ENCODE measurements around the gene BRSK1. TPM values are rescaled to one million over a fixed set of nuclear protein-coding genes. Genes with fewer than 3 reads are reported as not detected.
"Not testable (repeated sequence)": the region's sequence is repeated elsewhere in the genome, so short reads cannot be mapped to it uniquely, and the experiment has no call there.

Gene BRSK1
- total and polyA plus RNA-seq, 10 donors = 0.70 to 2.9 (median 1.6) TPM

- no peaks in the 10 kb centered on the region for H3K9me3 ChIP-seq
- H3K27ac ChIP-seq = no peak overlapping the region
- WGBS, 5 donors = 37 to 57% (median 48%) methylated on average over 9 of the region's 9 CpGs
- intact Hi-C loops (cut with DNase I; ENCODE audit: low total_unique reads) = no loop called here
- H3K36me3 ChIP-seq = peaks cover 0 to 10% (median 0%) of the 10 kb centered on the region in 6 donors
- peaks cover 0 to 40% (median 0%) of the 10 kb centered on the region in 6 donors for H3K4me1 ChIP-seq
- peaks cover 0 to 24% (median 0%) of the 10 kb centered on the region in 7 donors for H3K27me3 ChIP-seq (replicated peaks in 1 of 7)
- TF ChIP-seq, protein P1, sequence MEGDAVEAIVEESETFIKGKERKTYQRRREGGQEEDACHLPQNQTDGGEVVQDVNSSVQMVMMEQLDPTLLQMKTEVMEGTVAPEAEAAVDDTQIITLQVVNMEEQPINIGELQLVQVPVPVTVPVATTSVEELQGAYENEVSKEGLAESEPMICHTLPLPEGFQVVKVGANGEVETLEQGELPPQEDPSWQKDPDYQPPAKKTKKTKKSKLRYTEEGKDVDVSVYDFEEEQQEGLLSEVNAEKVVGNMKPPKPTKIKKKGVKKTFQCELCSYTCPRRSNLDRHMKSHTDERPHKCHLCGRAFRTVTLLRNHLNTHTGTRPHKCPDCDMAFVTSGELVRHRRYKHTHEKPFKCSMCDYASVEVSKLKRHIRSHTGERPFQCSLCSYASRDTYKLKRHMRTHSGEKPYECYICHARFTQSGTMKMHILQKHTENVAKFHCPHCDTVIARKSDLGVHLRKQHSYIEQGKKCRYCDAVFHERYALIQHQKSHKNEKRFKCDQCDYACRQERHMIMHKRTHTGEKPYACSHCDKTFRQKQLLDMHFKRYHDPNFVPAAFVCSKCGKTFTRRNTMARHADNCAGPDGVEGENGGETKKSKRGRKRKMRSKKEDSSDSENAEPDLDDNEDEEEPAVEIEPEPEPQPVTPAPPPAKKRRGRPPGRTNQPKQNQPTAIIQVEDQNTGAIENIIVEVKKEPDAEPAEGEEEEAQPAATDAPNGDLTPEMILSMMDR (IDR thresholded peaks at IDR 0.05 in 8 of 11, conservative IDR thresholded peaks at IDR 0.05 in 3 of 11) = no peak
- H3K4me3 ChIP-seq = no peak overlapping the region
- DNase-seq = no peak
Observed at GRCh38 chr19:55321466-55322137, 37.8 kb downstream of the BRSK1 start.

DNA sequence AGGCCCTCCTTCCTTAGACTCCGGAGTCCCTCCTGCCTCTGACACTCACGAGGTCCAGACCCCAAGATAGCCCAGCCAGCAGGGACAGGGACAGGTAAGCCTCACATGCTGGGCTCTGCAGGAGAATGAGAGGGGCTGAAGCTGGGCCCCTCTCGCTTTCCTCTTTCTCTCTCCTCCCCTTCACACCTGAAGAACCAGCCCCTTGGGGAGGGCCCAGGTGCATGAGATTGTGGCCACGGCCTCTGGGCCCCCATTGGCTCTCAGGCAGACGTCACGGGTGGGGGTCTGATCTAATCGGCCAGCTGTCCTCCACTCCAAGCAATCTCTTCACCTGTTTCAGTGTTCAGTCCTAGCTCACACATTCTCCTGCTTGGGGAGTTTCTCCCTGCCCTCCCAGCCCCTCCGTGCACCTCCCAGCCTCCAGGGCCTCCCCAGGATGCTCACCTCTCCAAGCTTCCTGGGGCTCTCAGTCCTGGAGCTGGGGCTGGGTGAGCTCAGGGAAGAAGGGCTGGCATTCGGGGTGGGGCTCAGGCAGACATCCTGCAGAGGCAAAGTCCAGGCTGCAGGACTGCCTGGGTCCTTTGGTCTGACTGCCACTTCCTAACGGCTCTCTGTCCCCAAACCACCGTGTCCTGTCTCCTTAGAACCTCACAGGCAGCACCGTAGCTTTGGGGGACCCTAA lies 38.5 kb downstream of the BRSK1 start:
- H3K27me3 ChIP-seq (replicated peaks in 1 of 7) = peaks cover 0 to 24% (median 0%) of the 10 kb centered on the region in 7 donors
- H3K36me3 ChIP-seq = peaks cover 0 to 9% (median 0%) of the 10 kb centered on the region in 6 donors
- peak overlapping the region in 2 of 8 donors; percentile 53 to 76 for H3K27ac ChIP-seq
- no peaks in the 10 kb centered on the region for H3K9me3 ChIP-seq
- 45 to 55% (median 51%) methylated on average over 11 to 12 of the region's 12 CpGs for WGBS, 5 donors
- peak overlapping the region in 2 of 8 donors; percentile 5 to 9 for H3K4me3 ChIP-seq
- intact Hi-C loops (cut with DNase I; ENCODE audit: low total_unique reads) = no loop called here
- H3K4me1 ChIP-seq = peaks cover 0 to 40% (median 0%) of the 10 kb centered on the region in 6 donors
- no peak for DNase-seq
- TF ChIP-seq, protein P1 (IDR thresholded peaks at IDR 0.05 in 8 of 11, conservative IDR thresholded peaks at IDR 0.05 in 3 of 11) = no peak
- TF ChIP-seq POLR2A (IDR thresholded peaks at IDR 0.05) (no peak), POLR2AphosphoS5 (IDR thresholded peaks at IDR 0.05) (no peak)

- TF ChIP-seq POLR2AphosphoS5 (IDR thresholded peaks at IDR 0.05) = no peak
- TF ChIP-seq POLR2A (IDR thresholded peaks at IDR 0.05) = no peak
- TF ChIP-seq, protein P1 (IDR thresholded peaks at IDR 0.05 in 8 of 11, conservative IDR thresholded peaks at IDR 0.05 in 3 of 11) = no peak
- H3K4me3 ChIP-seq = peak overlapping the region in 2 of 8 donors; percentile 17 to 38
- intact Hi-C loops (cut with DNase I; ENCODE audit: low total_unique reads) = no loop called here
- peaks cover 0 to 8% (median 0%) of the 10 kb centered on the region in 6 donors for H3K36me3 ChIP-seq
- H3K4me1 ChIP-seq = peaks cover 0 to 40% (median 0%) of the 10 kb centered on the region in 6 donors
- WGBS, 5 donors = 58 to 85% (median 80%) methylated on average over 6 of the region's 6 CpGs
- peaks cover 0 to 29% (median 0%) of the 10 kb centered on the region in 7 donors for H3K27me3 ChIP-seq (replicated peaks in 1 of 7)
- H3K27ac ChIP-seq = peak overlapping the region in 5 of 8 donors; percentile 5 to 76 (median 70)
- no peak for DNase-seq
- no peaks in the 10 kb centered on the region for H3K9me3 ChIP-seq
Observed at GRCh38 chr19:55324662-55325061, 40.9 kb downstream of the BRSK1 start.

- TF ChIP-seq POLR2AphosphoS5 (IDR thresholded peaks at IDR 0.05) = peak; percentile 9 to 35 (median 15)
- no peak for TF ChIP-seq POLR2A (IDR thresholded peaks at IDR 0.05)
- H3K9me3 ChIP-seq = no peaks in the 10 kb centered on the region
- peaks cover 0 to 40% (median 0%) of the 10 kb centered on the region in 6 donors for H3K4me1 ChIP-seq
- 47 to 59% (median 53%) methylated on average over 13 to 14 of the region's 14 CpGs for WGBS, 5 donors
- DNase-seq = no peak
- H3K27me3 ChIP-seq (replicated peaks in 1 of 7) = peaks cover 0 to 29% (median 0%) of the 10 kb centered on the region in 7 donors
- H3K36me3 ChIP-seq = peaks cover 0 to 3% (median 0%) of the 10 kb centered on the region in 6 donors
- peak within 1 kb of the TSS in 6 of 8 donors; percentile 5 to 76 (median 66) for H3K27ac ChIP-seq
- intact Hi-C loops (cut with DNase I; ENCODE audit: low total_unique reads) = no loop called here
- peak within 1 kb of the TSS in 2 of 8 donors; percentile 17 to 38 for H3K4me3 ChIP-seq
Observed at GRCh38 chr19:55325172-55325571, 41.4 kb downstream of the BRSK1 start, which contains the start of gene TMEM150B. Gene TMEM150B (minus strand): TSS chr19:55325341. CDS start chr19:55321036, 4,305 bp downstream.

DNA sequence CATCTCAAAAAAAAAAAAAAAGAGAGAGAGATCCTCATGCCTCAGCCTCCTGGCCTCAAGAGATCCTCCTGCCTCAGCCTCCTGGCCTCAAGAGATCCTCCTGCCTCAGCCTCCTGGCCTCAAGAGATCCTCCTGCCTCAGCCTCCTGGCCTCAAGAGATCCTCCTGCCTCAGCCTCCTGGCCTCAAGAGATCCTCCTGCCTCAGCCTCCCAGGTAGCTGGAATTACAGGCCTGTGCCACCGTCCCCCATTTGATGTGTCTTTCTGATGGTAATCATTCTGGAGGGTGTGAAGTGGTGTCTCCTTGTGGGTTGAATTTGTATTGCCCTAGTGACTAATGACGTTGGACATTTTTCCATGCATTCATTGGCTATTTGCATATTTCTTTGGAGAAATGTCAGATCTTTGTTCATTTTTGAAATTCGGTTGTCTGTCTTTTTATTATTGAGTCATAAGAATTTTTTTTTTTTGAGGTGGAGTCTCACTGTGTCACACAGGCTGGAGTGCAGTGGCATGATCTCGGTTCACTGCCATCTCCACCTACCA lies 45.0 kb downstream of the BRSK1 start:
- H3K4me1 ChIP-seq = peaks cover 0 to 27% (median 0%) of the 10 kb centered on the region in 6 donors
- WGBS, 5 donors = 69 to 83% (median 76%) methylated on average over 4 of the region's 4 CpGs
- H3K27ac ChIP-seq; intact Hi-C loops (cut with DNase I; ENCODE audit: low total_unique reads); H3K4me3 ChIP-seq; DNase-seq; H3K36me3 ChIP-seq; H3K9me3 ChIP-seq: not testable (repeated sequence)
- H3K27me3 ChIP-seq (replicated peaks in 1 of 7) = peaks cover 0 to 29% (median 0%) of the 10 kb centered on the region in 7 donors

DNA sequence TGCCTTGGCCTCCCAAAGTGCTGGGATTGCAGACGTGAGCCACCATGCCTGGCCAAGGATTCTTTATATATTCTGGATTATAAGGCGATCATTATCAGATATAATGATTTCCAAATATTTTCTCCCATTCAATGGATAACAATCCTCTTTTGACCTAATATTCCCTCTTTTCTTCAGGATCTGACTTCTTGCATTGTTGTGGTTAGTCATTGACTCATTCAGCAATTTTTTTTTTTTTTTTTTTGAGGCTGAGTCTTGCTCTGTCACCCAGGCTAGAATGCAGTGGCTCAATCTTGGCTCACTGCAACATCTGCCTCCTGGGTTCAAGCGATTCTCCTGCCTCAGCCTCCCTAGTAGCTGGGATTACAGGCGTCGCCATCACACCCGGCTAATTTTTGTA lies 46.0 kb downstream of the BRSK1 start:
- intact Hi-C loops (cut with DNase I; ENCODE audit: low total_unique reads); H3K4me3 ChIP-seq; H3K36me3 ChIP-seq; H3K27ac ChIP-seq; DNase-seq; H3K9me3 ChIP-seq: not testable (repeated sequence)
- H3K4me1 ChIP-seq = peaks cover 0 to 24% (median 0%) of the 10 kb centered on the region in 6 donors
- WGBS, 5 donors = 88 to 95% (median 91%) methylated on average over 6 of the region's 6 CpGs
- H3K27me3 ChIP-seq (replicated peaks in 1 of 7) = peaks cover 0 to 39% (median 0%) of the 10 kb centered on the region in 7 donors
